ENCODE measurements around the gene LIG1. TPM values are rescaled to one million over a fixed set of nuclear protein-coding genes. Genes with fewer than 3 reads are reported as not detected.

LIG1 gene
- total RNA-seq, 4 donors from 2014 or later: 17.7 to 33.3 (median 26.7) TPM

GRCh38 chr19:48182434-48182833, 12.3 kb upstream of the LIG1 start:
- no peak for DNase-seq
- no peak for TF ChIP-seq POLR2A (IDR thresholded peaks at IDR 0.05)
- TF ChIP-seq CTCF (IDR thresholded peaks at IDR 0.05): no peak
- H3K27ac ChIP-seq: no peak overlapping the region
- H3K9me3 ChIP-seq: no peaks in the 10 kb centered on the region
- no peak overlapping the region for H3K4me3 ChIP-seq (replicated peaks in 1 of 3)
- no peaks in the 10 kb centered on the region for H3K4me1 ChIP-seq
- no peaks in the 10 kb centered on the region for H3K27me3 ChIP-seq
- intact Hi-C loops (cut with DNase I): no loop called here
- 93 to 95% methylated on average over 38 of the region's 38 CpGs for WGBS, 2 donors
- H3K36me3 ChIP-seq: no peaks in the 10 kb centered on the region

- Histone ChIP-seq H3K36me3 (no peaks in the 10 kb centered on the region), H3K27ac (no peak overlapping the region), H3K9me3 (no peaks in the 10 kb centered on the region), H3K4me1 (no peaks in the 10 kb centered on the region), H3K4me3 (replicated peaks in 1 of 3) (no peak overlapping the region), H3K27me3 (no peaks in the 10 kb centered on the region)
- no peak for TF ChIP-seq CTCF (IDR thresholded peaks at IDR 0.05)
- no peak for TF ChIP-seq POLR2A (IDR thresholded peaks at IDR 0.05)
- WGBS, 2 donors: 95 to 96% methylated on average over 5 of the region's 5 CpGs
- DNase-seq: no peak
- intact Hi-C loops (cut with DNase I): no loop called here
Observed at GRCh38 chr19:48181505-48181904, 11.4 kb upstream of the LIG1 start.

GRCh38 chr19:48176226-48176625, 6.1 kb upstream of the LIG1 start:
- H3K36me3 ChIP-seq: peaks cover 0 to 11% of the 10 kb centered on the region in 2 donors
- intact Hi-C loops (cut with DNase I): no loop called here
- H3K27me3 ChIP-seq: no peaks in the 10 kb centered on the region
- H3K4me1 ChIP-seq: peaks cover 2 to 7% of the 10 kb centered on the region in 2 donors
- H3K27ac ChIP-seq: no peak overlapping the region
- TF ChIP-seq CTCF (IDR thresholded peaks at IDR 0.05): no peak
- no peak for TF ChIP-seq POLR2A (IDR thresholded peaks at IDR 0.05)
- H3K4me3 ChIP-seq (replicated peaks in 1 of 3): no peak overlapping the region
- 80 to 91% methylated on average over 3 of the region's 3 CpGs for WGBS, 2 donors
- no peaks in the 10 kb centered on the region for H3K9me3 ChIP-seq
- no peak for DNase-seq

GRCh38 chr19:48175578-48175977, 5.4 kb upstream of the LIG1 start:
- WGBS, 2 donors: 90 to 93% methylated on average over 10 of the region's 10 CpGs
- intact Hi-C loops (cut with DNase I): no loop called here
- Histone ChIP-seq H3K36me3 (peaks cover 0 to 11% of the 10 kb centered on the region in 2 donors), H3K27ac (no peak overlapping the region), H3K27me3 (no peaks in the 10 kb centered on the region), H3K4me1 (peaks cover 6 to 11% of the 10 kb centered on the region in 2 donors), H3K9me3 (no peaks in the 10 kb centered on the region), H3K4me3 (replicated peaks in 1 of 3) (no peak overlapping the region)
- DNase-seq: no peak
- TF ChIP-seq POLR2A (IDR thresholded peaks at IDR 0.05): no peak
- TF ChIP-seq CTCF (IDR thresholded peaks at IDR 0.05): no peak

GRCh38 chr19:48174445-48175030, 4.4 kb upstream of the LIG1 start:
- Histone ChIP-seq H3K9me3 (no peaks in the 10 kb centered on the region), H3K4me3 (replicated peaks in 1 of 3) (no peak overlapping the region), H3K27ac (no peak overlapping the region), H3K27me3 (no peaks in the 10 kb centered on the region), H3K4me1 (peaks cover 6 to 11% of the 10 kb centered on the region in 2 donors), H3K36me3 (peaks cover 0 to 11% of the 10 kb centered on the region in 2 donors)
- WGBS, 2 donors: 80 to 81% methylated on average over 6 of the region's 6 CpGs
- intact Hi-C loops (cut with DNase I): no loop called here
- TF ChIP-seq CTCF (IDR thresholded peaks at IDR 0.05) (no peak), POLR2A (IDR thresholded peaks at IDR 0.05) (no peak)
- no peak for DNase-seq
